ENCODE results near the gene NGEF. TPM values are rescaled to one million over a fixed set of nuclear protein-coding genes. Genes with fewer than 3 reads are reported as not detected.

Gene NGEF
- total RNA-seq, 1 donor from 2014 or later: 0.16 TPM

- H3K27me3 ChIP-seq (ENCODE audit: low read depth): peaks cover 36% of the 10 kb centered on the region
- H3K4me1 ChIP-seq: no peaks in the 10 kb centered on the region
- no peak overlapping the region for H3K4me3 ChIP-seq
- no peaks in the 10 kb centered on the region for H3K9me3 ChIP-seq (replicated peaks)
- TF ChIP-seq, protein P1, sequence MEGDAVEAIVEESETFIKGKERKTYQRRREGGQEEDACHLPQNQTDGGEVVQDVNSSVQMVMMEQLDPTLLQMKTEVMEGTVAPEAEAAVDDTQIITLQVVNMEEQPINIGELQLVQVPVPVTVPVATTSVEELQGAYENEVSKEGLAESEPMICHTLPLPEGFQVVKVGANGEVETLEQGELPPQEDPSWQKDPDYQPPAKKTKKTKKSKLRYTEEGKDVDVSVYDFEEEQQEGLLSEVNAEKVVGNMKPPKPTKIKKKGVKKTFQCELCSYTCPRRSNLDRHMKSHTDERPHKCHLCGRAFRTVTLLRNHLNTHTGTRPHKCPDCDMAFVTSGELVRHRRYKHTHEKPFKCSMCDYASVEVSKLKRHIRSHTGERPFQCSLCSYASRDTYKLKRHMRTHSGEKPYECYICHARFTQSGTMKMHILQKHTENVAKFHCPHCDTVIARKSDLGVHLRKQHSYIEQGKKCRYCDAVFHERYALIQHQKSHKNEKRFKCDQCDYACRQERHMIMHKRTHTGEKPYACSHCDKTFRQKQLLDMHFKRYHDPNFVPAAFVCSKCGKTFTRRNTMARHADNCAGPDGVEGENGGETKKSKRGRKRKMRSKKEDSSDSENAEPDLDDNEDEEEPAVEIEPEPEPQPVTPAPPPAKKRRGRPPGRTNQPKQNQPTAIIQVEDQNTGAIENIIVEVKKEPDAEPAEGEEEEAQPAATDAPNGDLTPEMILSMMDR (IDR thresholded peaks at IDR 0.05; ENCODE audit: borderline replicate concordance): no peak
- no peaks in the 10 kb centered on the region for H3K36me3 ChIP-seq
- intact Hi-C loops (cut with micrococcal nuclease): no loop called here
- no peak overlapping the region for H3K27ac ChIP-seq (replicated peaks)
- no peak for DNase-seq
Observed at GRCh38 chr2:232901736-232902578, 111.1 kb downstream of the NGEF start.

- H3K9me3 ChIP-seq (replicated peaks): no peaks in the 10 kb centered on the region
- H3K27me3 ChIP-seq (ENCODE audit: low read depth): peaks cover 37% of the 10 kb centered on the region
- no peaks in the 10 kb centered on the region for H3K4me1 ChIP-seq
- no peak overlapping the region for H3K4me3 ChIP-seq
- H3K27ac ChIP-seq (replicated peaks): no peak overlapping the region
- H3K36me3 ChIP-seq: no peaks in the 10 kb centered on the region
- intact Hi-C loops (cut with micrococcal nuclease): no loop called here
- TF ChIP-seq, protein P1 (IDR thresholded peaks at IDR 0.05; ENCODE audit: borderline replicate concordance): no peak
- DNase-seq: no peak
Observed at GRCh38 chr2:232900811-232901735, 112.0 kb downstream of the NGEF start.

GRCh38 chr2:232898592-232899543, 114.2 kb downstream of the NGEF start:
- no peak overlapping the region for H3K4me3 ChIP-seq
- H3K27ac ChIP-seq (replicated peaks): no peak overlapping the region
- TF ChIP-seq, protein P1 (IDR thresholded peaks at IDR 0.05; ENCODE audit: borderline replicate concordance): no peak
- no peak for DNase-seq
- H3K4me1 ChIP-seq: no peaks in the 10 kb centered on the region
- peaks cover 55% of the 10 kb centered on the region for H3K27me3 ChIP-seq (ENCODE audit: low read depth)
- no peaks in the 10 kb centered on the region for H3K36me3 ChIP-seq
- H3K9me3 ChIP-seq (replicated peaks): no peaks in the 10 kb centered on the region
- intact Hi-C loops (cut with micrococcal nuclease): no loop called here

DNA sequence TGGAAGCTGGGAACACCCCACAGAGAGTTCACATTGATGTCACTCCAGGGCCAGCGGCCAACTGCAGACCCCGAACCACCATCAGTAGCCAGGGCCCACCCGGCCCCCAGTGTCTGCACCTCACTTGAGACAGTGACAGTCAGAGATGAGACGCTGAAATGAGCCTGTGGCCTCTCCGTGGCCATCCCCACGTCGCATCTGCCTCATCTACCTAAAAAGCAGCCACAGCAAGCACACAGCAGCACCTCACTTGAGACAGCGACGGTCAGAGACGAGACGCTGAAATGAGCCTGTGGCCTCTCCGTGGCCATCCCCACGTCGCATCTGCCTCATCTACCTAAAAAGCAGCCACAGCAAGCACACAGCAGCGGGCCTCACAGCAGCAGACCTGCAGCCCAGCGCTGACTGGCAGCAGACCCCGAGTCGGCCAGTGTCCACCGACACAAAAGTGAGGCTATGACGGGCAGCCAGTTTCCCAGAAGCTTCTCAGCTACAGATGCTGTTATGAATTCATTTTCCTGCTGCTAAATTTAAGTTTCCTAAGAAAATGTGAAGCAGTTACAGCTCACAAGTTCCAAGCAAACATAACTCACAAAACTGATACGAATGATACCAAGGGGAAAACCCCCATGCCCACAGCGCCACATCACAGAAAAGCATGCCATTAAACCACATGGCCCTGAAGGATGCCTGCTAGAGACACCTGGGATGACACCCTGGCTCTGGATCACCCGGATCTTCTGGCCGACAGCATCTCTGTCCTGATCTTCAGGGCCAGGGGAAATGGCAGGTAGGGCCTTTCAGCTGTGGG, 115.3 kb downstream of the NGEF start:
- no peak for DNase-seq
- intact Hi-C loops (cut with micrococcal nuclease): no loop called here
- TF ChIP-seq, protein P1 (IDR thresholded peaks at IDR 0.05; ENCODE audit: borderline replicate concordance): no peak

More for the DNA sequence above, 115.3 kb downstream of the NGEF start:
- H3K27me3 ChIP-seq (ENCODE audit: low read depth): peaks cover 55% of the 10 kb centered on the region
- H3K36me3 ChIP-seq: no peaks in the 10 kb centered on the region
- no peak overlapping the region for H3K27ac ChIP-seq (replicated peaks)
- no peaks in the 10 kb centered on the region for H3K9me3 ChIP-seq (replicated peaks)
- no peak overlapping the region for H3K4me3 ChIP-seq
- no peaks in the 10 kb centered on the region for H3K4me1 ChIP-seq

Measured in left ventricle myocardium inferior (tissue), 1 donor.